Breast epithelium (tissue), 3 donors: ENCODE results near the gene PRPSAP2.

Experiments used
- CTCF ChIP-seq, 3 donors: fragments of 450-650 bp; IDR thresholded peaks; one replicate each; pipeline ENCODE4 v1.5.1; 2016 to 2017; ENCODE audit warnings: antibody characterized with exemption in 3 of 3, mild to moderate bottlenecking in 3 of 3, moderate library complexity in 3 of 3
- POLR2A ChIP-seq: fragments of 450-650 bp; IDR thresholded peaks from one replicate; pipeline ENCODE4 v1.6.1; 2016; ENCODE audit warnings: antibody characterized with exemption, mild to moderate bottlenecking, moderate library complexity

GRCh38 chr17:18970582-18971480 is 112.9 kb downstream of the PRPSAP2 start:
- TF ChIP-seq CTCF (IDR thresholded peaks at IDR 0.05) (no peak), POLR2A (no peak)
